HG03457 (cell line): Measurements from ENCODE around the gene TC2N.
"Not testable (repeated sequence)": the region's sequence is repeated elsewhere in the genome, so short reads cannot be mapped to it uniquely, and the experiment has no call there.

Experiments used
- ATAC-seq: cut with Tn5 transposase; IDR thresholded peaks from one replicate; pipeline ENCODE4 v1.9.1; 2021; ENCODE audit warnings: moderate number of reproducible peaks; ENCODE audit not compliant: unreplicated experiment

Gene TC2N

DNA sequence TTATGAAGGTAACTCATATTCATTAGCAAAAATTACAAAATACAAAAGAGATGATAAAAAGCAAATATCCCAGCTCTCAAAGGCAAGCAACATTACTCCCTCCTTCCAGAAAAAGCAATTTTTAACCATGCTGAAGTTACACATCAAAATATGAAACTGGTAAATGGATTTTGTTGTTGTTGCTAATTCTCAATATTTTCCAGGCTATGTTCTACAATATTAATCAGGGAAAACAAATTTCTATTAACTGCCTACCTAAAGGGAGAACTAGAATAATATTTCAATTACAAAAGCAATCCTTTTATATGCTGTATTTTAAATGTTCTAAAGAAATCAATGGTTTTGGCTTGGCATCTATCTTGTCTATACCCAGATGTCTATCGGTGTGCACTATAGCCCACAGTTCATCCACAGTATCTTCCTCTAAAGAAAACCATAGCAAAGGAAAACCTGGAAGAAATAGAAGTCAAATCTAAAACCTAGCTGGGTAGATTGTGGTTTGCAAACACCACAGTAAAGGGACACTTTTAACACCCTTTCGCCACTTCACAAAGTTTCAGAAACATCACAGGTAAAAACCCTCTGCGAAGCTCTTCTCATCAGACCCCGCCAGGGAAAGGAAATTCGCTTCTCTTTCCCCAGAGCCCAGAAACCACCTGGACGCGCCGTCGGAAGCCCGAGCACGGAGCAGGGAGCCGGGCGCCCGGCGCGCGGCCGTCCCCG lies 32.0 kb downstream of the TC2N start:
- ATAC-seq, result peak; percentile 12

GRCh38 chr14:91834571-91834970 lies 32.8 kb downstream of the TC2N start:
- no peak for ATAC-seq

GRCh38 chr14:91831337-91831736 lies 36.0 kb downstream of the TC2N start:
- ATAC-seq, result no peak

DNA sequence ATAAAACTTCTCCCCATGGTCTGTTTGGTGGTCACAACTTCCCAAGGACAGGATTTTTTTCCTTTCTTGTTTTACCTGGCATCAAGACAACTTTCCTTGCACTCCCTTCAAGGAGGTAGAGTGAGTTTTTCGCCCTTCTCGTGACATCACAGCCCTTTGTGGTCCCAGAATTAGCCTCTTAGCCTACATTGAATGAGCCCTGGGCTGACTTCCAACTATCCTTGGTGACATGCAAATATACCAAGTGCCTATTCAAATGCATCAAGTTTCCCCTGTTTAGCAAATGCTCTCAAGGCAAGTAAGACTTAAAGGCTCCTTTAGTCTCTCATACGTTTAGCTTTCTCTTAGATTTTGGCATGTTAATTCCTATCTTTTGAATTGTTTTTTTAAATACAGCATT lies 36.6 kb downstream of the TC2N start:
- ATAC-seq, result peak; percentile 71

- ATAC-seq, result no peak
These were observed 37.8 kb downstream of the TC2N start for GRCh38 chr14:91829511-91829910.

GRCh38 chr14:91827746-91828145 lies 39.6 kb downstream of the TC2N start:
- ATAC-seq, result no peak

GRCh38 chr14:91817566-91818325 lies 49.6 kb downstream of the TC2N start:
- ATAC-seq, result peak; percentile 75

- no peak for ATAC-seq
These were observed 53.0 kb downstream of the TC2N start for GRCh38 chr14:91814317-91814716.

DNA sequence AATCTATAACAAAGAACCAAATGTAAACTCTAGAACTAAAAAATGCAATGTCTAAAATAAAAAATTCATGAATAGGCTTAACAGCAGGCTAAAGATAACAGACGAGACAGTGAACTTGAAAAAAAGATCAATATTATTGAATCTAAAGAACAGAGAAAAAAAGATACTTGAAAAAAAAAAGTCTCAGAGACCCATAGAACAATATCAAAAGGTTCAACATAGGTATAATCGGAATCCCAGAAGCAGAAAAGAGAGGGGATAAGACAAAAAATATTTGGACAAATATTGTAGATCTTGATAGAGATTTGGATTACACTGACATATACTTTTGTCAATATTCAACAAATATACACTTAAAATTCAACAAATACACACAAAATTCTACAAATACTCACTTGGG lies 56.6 kb downstream of the TC2N start:
- no peak for ATAC-seq

GRCh38 chr14:91806716-91807115 lies 60.6 kb downstream of the TC2N start:
- ATAC-seq, result no peak

- ATAC-seq, result not testable (repeated sequence)
These were observed 61.2 kb downstream of the TC2N start for GRCh38 chr14:91806094-91806493.

DNA sequence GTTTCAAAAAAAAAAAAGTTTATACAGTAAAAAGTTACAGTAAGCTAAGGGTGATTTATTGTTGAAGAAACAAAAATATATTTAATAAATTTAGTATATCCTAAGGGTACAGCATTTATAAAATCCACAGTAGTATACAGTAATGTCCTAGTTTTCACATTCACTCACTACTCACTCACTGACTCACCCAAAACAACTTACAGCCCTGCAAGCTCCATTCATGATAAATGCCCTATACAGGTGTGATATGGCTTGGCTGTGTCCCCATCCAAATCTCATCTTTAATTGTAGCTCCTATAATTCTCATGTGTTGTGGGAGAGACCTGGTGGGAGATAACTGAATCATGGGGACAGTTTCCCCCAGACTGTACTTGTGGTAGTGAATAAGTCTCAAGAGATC lies 61.7 kb downstream of the TC2N start:
- no peak for ATAC-seq

GRCh38 chr14:91801358-91801757 lies 66.0 kb downstream of the TC2N start:
- no peak for ATAC-seq

- ATAC-seq, result no peak
These were observed 70.6 kb downstream of the TC2N start for GRCh38 chr14:91796617-91797347.

- ATAC-seq, result no peak
These were observed 73.6 kb downstream of the TC2N start for GRCh38 chr14:91793704-91794103.

DNA sequence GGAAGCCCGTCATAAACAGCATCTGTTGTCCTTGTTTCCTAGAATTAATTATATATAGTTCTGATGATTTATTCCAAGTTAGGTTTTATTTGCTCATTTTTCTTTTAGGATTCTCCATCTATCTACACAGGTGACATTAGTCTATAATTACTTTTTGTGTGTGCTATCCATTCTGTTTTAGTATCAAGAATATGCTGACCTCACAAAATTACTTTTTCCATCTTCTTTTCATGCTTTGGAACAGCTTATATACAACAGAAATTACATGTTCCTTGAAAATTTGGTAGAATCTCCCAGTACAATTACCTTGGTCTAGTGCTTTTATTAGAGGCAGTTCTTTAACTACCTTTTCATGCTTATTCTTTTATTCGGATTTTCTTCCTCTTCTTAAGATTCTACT lies 81.1 kb downstream of the TC2N start:
- no peak for ATAC-seq

DNA sequence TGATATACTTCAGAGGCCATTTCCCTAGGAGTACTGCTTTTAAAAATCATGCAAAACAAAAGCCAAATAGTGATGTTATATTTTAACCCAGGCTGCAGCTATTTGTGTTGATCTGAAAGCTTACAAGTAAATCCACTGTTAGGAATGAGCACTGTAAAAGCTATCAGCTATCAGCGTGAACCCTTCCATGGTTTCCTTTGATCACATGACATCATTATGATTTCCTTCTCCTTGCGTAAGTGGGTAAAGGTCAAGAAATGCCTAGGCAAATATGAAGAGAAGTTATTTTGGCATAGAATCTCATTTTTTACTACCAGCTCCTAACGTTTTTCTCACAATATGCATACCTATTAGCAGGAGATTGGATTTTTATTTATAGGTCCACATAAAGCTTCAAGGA lies 86.9 kb downstream of the TC2N start:
- no peak for ATAC-seq

DNA sequence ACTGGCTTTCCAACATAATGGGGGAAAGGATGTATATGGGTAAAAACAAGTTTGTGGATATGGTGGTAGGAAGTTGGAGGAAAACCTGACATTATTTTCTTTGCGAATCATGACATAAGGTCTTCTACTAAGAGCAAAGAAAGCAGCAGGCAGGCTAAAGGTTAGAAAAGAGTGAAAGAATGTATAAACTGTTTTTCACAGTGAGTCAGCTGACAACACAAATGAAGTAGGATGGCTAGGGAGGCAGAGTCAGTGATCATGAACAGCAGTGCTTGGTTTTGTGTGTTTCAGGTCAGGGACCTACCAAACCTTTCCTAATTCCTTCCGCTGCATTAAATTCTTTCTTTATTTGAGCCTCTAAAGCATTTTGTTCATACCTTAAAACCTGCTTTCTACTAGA lies 89.1 kb downstream of the TC2N start:
- ATAC-seq, result no peak

DNA sequence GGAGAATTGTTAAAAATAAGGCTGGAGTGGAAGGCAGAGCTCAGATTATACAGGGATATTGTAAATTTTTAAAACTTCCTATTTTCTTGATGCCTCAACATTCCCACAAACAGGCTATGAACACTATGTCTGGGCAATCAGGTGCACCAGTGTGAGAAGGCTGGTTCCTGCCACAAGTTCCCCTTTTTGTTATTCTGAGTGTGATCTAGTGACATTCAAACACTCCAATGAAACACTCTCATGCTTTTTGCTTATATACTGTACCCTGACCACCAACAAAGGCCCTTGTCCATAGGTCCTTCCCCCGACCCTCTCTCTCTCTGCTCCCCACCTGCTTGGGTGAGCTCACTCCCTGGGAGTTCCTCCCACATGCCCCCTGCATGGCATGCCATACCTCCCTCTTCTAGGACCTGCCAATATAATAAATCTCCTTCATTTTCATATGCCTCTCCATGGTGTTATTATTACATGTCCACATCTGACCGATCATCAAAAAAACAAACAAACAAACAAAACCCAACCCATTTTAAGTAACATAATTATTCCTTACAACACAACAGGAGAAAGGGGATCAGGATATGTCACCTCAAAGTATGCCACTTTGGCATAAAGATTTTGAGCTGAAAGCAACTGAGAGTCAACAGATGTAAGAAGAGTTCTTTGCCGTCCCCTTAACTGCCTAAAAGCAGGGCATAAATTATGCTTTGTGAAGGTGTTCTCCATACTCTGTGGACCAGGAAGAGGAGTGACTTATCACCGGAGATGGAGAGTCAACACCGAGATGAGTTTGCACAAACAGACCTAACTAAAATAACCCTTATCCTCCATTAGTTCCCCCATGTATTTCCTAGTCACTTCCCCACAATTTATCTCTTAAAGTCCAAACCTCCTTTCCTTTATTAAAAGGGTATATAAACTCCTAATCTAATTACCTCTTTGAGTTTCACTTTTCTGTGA lies 92.9 kb downstream of the TC2N start:
- no peak for ATAC-seq

DNA sequence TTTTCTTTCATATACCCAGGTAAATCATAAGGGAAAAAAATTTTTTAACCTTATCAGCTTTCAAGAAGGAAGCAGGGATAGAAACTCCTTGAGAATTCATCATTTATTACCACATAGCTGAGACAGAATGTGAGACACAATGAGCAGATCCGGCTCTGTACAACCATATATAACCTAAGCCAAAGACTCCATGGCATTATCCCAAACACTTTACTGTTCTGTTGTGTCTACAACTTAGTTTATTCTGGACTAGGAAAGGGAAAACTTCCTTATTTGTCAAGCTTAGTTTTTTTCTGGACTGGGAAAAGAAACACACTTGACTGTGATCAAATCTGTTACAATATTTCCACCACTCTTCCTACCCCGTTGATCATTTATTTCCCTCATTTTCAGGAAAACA lies 97.2 kb downstream of the TC2N start:
- ATAC-seq, result no peak
